PC-3 (cell line): Measurements from ENCODE around the gene XPR1. TPM values are rescaled to one million over a fixed set of nuclear protein-coding genes. Genes with fewer than 3 reads are reported as not detected.

ENCODE experiments used
- ATAC-seq: fragments of 200-7000 bp; cut with Tn5 transposase; 2 replicates; pipeline ENCODE4 v1.9.1; 2020; ENCODE audit warnings: mild to moderate bottlenecking, moderate library complexity
- BruUV-seq: library from RNA; stranded (reverse); fragments of 400-500 nt; replicated peaks from 2 replicates; lab custom pipeline; 2021; lab: Mats Ljungman, UMichigan
- CTCF ChIA-PET: fragments of 300-600 bp; sonication (Branson Sonifier 250); formaldehyde crosslinking; loops from one replicate; lab custom pipeline; 2022; ENCODE audit warnings: antibody characterized with exemption; lab: Charles Lee
- POLR2A ChIA-PET: fragments of 300-600 bp; sonication (Branson Sonifier 250); formaldehyde crosslinking; loops from one replicate; lab custom pipeline; 2022; ENCODE audit warnings: antibody characterized with exemption; ENCODE audit not compliant: unreplicated experiment; lab: Charles Lee
- DNase-seq: peaks from one replicate; pipeline ENCODE4 v3.0.0-alpha.2; 2015
- H2AFZ ChIP-seq: fragments of 300-600 bp; sonication (generic); 2 replicates; pipeline ENCODE4 v1.6.0; 2016; ENCODE audit warnings: antibody characterized with exemption, low read length
- H3F3A ChIP-seq: fragments of 300-600 bp; sonication (generic); one replicate; pipeline ENCODE4 v1.6.0; 2017; ENCODE audit warnings: antibody characterized with exemption, low read length, control low read depth, mild to moderate bottlenecking; ENCODE audit not compliant: unreplicated experiment
- H3K27ac ChIP-seq: fragments of 300-600 bp; sonication (generic); 2 replicates; pipeline ENCODE4 v1.5.1; 2016; ENCODE audit warnings: mild to moderate bottlenecking, low read length
- H3K27me3 ChIP-seq: fragments of 300-600 bp; sonication (generic); 2 replicates; pipeline ENCODE4 v1.6.1; 2016; ENCODE audit warnings: low read length, mixed read lengths
- H3K36me3 ChIP-seq: fragments of 300-600 bp; sonication (generic); 2 replicates; pipeline ENCODE4 v1.6.1; 2016; ENCODE audit warnings: low read depth, mixed run types, low read length, mixed read lengths
- H3K4me1 ChIP-seq: fragments of 300-600 bp; sonication (generic); 2 replicates; pipeline ENCODE4 v1.5.1; 2016; ENCODE audit warnings: low read length; ENCODE audit not compliant: insufficient read depth
- H3K4me2 ChIP-seq: fragments of 300-600 bp; sonication (generic); 2 replicates; pipeline ENCODE4 v1.6.0; 2016; ENCODE audit warnings: low read length
- H3K4me3 ChIP-seq: fragments of 300-600 bp; sonication (generic); 2 replicates; pipeline ENCODE4 v1.5.1; 2016; ENCODE audit warnings: mild to moderate bottlenecking, low read length, mixed read lengths
- H3K79me2 ChIP-seq: fragments of 300-600 bp; sonication (generic); 2 replicates; pipeline ENCODE4 v1.6.1; 2017; ENCODE audit warnings: low read length, mixed read lengths
- H3K9ac ChIP-seq: fragments of 300-600 bp; sonication (generic); 2 replicates; pipeline ENCODE4 v1.6.0; 2016; ENCODE audit warnings: mild to moderate bottlenecking, low read length
- H3K9me2 ChIP-seq: fragments of 300-600 bp; sonication (generic); replicated peaks from 2 replicates; pipeline ENCODE4 v1.6.1; 2016; ENCODE audit warnings: mixed run types, low read length, mixed read lengths
- H3K9me3 ChIP-seq: fragments of 300-600 bp; sonication (generic); 2 replicates; pipeline ENCODE4 v1.6.1; 2016; ENCODE audit warnings: low read length, mixed read lengths
- H4K20me1 ChIP-seq: fragments of 300-600 bp; sonication (generic); 2 replicates; pipeline ENCODE4 v1.6.1; 2016; ENCODE audit warnings: low read length, mixed read lengths
- CTCF ChIP-seq: fragments of 300-600 bp; sonication (generic); conservative IDR thresholded peaks from 2 replicates; pipeline ENCODE4 v1.5.1; 2017; ENCODE audit warnings: antibody characterized with exemption, low read depth, mild to moderate bottlenecking, low read length
- EZH2 ChIP-seq: fragments of 300-600 bp; sonication (generic); IDR thresholded peaks from one replicate; pipeline ENCODE4 v1.6.1; 2017; ENCODE audit warnings: antibody characterized with exemption, mild to moderate bottlenecking, low read length; ENCODE audit not compliant: unreplicated experiment
- EZH2phosphoT487 ChIP-seq: fragments of 300-600 bp; sonication (generic); IDR thresholded peaks from 2 replicates; pipeline ENCODE4 v1.6.1; 2018; ENCODE audit warnings: mild to moderate bottlenecking, antibody characterized with exemption, low read length, borderline replicate concordance
- intact Hi-C: fragments of 100-400 bp; cut with micrococcal nuclease; formaldehyde crosslinking; loops from 2 replicates; pipeline ENCODE4 v1.9.0; 2023
- total RNA-seq: library from RNA; depleted of rRNA; stranded (reverse); fragments of >200 nt; gene quantifications from 2 replicates; pipeline ENCODE4 v1.2.3, GENCODE V29; 2014

Gene XPR1
- total RNA-seq, 1 experiment from 2014 or later = 8.2 TPM

- ChIA-PET CTCF (no interaction called here), POLR2A (no interaction called here)
- intact Hi-C loops = no loop called here
- H3K27ac ChIP-seq = no peak overlapping the region
- TF ChIP-seq CTCF (no peak), EZH2phosphoT487 (no peak), EZH2 (no peak)
- no peaks in the 10 kb centered on the region for H3K9me3 ChIP-seq
- no peaks in the 10 kb centered on the region for H4K20me1 ChIP-seq
- no peaks in the 10 kb centered on the region for H3K36me3 ChIP-seq
- H3K4me2 ChIP-seq = no peak overlapping the region
- no peak for ATAC-seq
- no peaks in the 10 kb centered on the region for H3F3A ChIP-seq
- H3K79me2 ChIP-seq = no peaks in the 10 kb centered on the region
- H3K9ac ChIP-seq = no peak overlapping the region
- no peaks in the 10 kb centered on the region for H3K9me2 ChIP-seq
- no TSS peak for BruUV-seq
- no peak for DNase-seq
- H3K4me3 ChIP-seq = no peak overlapping the region
- no peaks in the 10 kb centered on the region for H3K27me3 ChIP-seq
- H2AFZ ChIP-seq = no peak overlapping the region
- H3K4me1 ChIP-seq = no peaks in the 10 kb centered on the region
These were observed 293.7 kb downstream of the XPR1 start for GRCh38 chr1:180925471-180926051.

- Histone ChIP-seq H3K79me2 (no peaks in the 10 kb centered on the region), H3K9ac (no peak overlapping the region), H3K4me3 (no peak overlapping the region), H3K36me3 (no peaks in the 10 kb centered on the region), H3F3A (no peaks in the 10 kb centered on the region), H3K4me1 (no peaks in the 10 kb centered on the region), H4K20me1 (no peaks in the 10 kb centered on the region), H2AFZ (no peak overlapping the region), H3K9me2 (no peaks in the 10 kb centered on the region), H3K9me3 (no peaks in the 10 kb centered on the region), H3K4me2 (no peak overlapping the region), H3K27me3 (no peaks in the 10 kb centered on the region), H3K27ac (no peak overlapping the region)
- TF ChIP-seq EZH2phosphoT487 = no peak
- intact Hi-C loops = no loop called here
- no peak for ATAC-seq
- ChIA-PET CTCF (no interaction called here), POLR2A (no interaction called here)
- DNase-seq = no peak
- no TSS peak for BruUV-seq
These were observed 294.6 kb downstream of the XPR1 start for GRCh38 chr1:180926164-180926981.

DNA sequence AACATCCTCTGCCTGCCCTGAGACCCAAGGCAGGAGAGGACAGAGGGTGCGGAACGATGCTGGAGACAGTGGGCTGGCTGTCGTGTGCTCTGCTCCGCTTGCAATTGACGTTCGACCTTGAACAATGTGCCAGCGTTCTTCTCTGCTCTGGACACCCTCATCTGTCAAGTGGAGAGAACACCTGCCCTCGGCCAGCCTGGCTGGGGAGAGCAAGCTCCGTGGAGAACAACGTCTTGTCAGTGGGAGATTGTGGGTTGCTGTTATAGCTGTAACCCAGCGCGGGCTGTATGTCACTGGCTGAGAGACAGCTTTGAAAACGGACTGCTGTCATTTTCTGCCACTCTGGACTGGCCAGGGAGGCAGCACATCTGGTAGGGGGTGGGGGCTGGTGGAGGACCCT lies 295.5 kb downstream of the XPR1 start:
- Histone ChIP-seq H3K27ac (no peak overlapping the region), H3K4me3 (no peak overlapping the region), H3F3A (no peaks in the 10 kb centered on the region), H3K27me3 (no peaks in the 10 kb centered on the region), H4K20me1 (no peaks in the 10 kb centered on the region), H3K9me3 (no peaks in the 10 kb centered on the region), H3K4me2 (no peak overlapping the region), H3K79me2 (no peaks in the 10 kb centered on the region), H3K9me2 (no peaks in the 10 kb centered on the region), H2AFZ (no peak overlapping the region), H3K9ac (no peak overlapping the region), H3K4me1 (no peaks in the 10 kb centered on the region), H3K36me3 (no peaks in the 10 kb centered on the region)
- ChIA-PET POLR2A (no interaction called here), CTCF (no interaction called here)
- DNase-seq = no peak
- no peak for ATAC-seq
- no TSS peak for BruUV-seq
- TF ChIP-seq CTCF = no peak
- intact Hi-C loops = no loop called here
